ENCODE data around the gene TRPM3.

GRCh38 chr9:70496244-70496643 is 625.2 kb downstream of the TRPM3 start:
- no peak for TF ChIP-seq CTCF (IDR thresholded peaks at IDR 0.05)
- no peak for TF ChIP-seq POLR2A (IDR thresholded peaks at IDR 0.05)
